Testis (tissue), 2 donors: ENCODE results near the gene SCAF8.

ENCODE experiments used
- CTCF ChIP-seq, 3 experiments: fragments of 450-650 bp in 2 of 3; fragments of 200-600 bp in 1 of 3; sonication (generic) in 1 of 3; IDR thresholded peaks; one replicate each; pipeline ENCODE4 v1.5.1; 2016 to 2019; ENCODE audit warnings: antibody characterized with exemption in 3 of 3, mild to moderate bottlenecking in 2 of 3, moderate library complexity in 1 of 3
- POLR2A ChIP-seq: fragments of 450-650 bp; IDR thresholded peaks from one replicate; pipeline ENCODE4 v1.6.1; 2017; ENCODE audit warnings: antibody characterized with exemption, mild to moderate bottlenecking, moderate library complexity

- TF ChIP-seq CTCF (IDR thresholded peaks at IDR 0.05) (no peak), POLR2A (no peak)
Observed at GRCh38 chr6:154719854-154720253, 13.4 kb upstream of the SCAF8 start.
